Mononuclear cell (primary cell): ENCODE measurements around the gene MRPL2. TPM values are rescaled to one million over a fixed set of nuclear protein-coding genes. Genes with fewer than 3 reads are reported as not detected.

Experiments
- H3K27me3 ChIP-seq: 2 replicates; pipeline ENCODE4 v1.6.0; 2011; ENCODE audit warnings: low read length, control low read depth; ENCODE audit not compliant: insufficient read depth
- H3K4me1 ChIP-seq: 2 replicates; pipeline ENCODE4 v1.5.1; 2011; ENCODE audit warnings: mild to moderate bottlenecking, low read length, control low read depth; ENCODE audit not compliant: insufficient read depth
- H3K4me3 ChIP-seq: 2 replicates; pipeline ENCODE4 v1.5.1; 2011; ENCODE audit warnings: mild to moderate bottlenecking, low read length, moderate library complexity
- H3K9me3 ChIP-seq: 2 replicates; pipeline ENCODE4 v1.5.1; 2011; ENCODE audit warnings: low read depth, mild to moderate bottlenecking, control low read depth, low read length
- total RNA-seq: library from RNA; depleted of rRNA; stranded (reverse); fragments of >200 nt; gene quantifications from one replicate; pipeline ENCODE4 v1.2.3, GENCODE V29; 2012

Gene MRPL2
- total RNA-seq, 1 donor, result 5.7 TPM

DNA sequence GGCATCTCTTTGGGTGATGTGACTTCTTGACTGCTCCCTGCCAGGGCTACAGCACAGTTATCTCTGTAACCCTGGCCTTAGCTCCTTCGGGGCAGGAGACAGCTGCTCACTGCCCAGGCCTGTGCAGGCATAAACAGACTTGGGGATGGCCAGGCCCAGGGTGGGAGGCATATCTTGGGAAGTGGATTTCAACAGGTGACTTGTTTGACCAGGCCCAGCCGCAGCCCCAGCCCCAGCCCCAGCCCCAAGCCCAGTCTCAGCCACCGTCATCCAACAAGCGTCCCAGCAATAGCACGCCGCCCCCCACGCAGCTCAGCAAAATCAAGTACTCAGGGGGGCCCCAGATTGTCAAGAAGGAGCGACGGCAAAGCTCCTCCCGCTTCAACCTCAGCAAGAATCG is 53.0 kb downstream of the MRPL2 start:
- H3K9me3 ChIP-seq, result no peaks in the 10 kb centered on the region
- no peaks in the 10 kb centered on the region for H3K4me1 ChIP-seq
- H3K4me3 ChIP-seq, result no peak overlapping the region
- H3K27me3 ChIP-seq, result no peaks in the 10 kb centered on the region

DNA sequence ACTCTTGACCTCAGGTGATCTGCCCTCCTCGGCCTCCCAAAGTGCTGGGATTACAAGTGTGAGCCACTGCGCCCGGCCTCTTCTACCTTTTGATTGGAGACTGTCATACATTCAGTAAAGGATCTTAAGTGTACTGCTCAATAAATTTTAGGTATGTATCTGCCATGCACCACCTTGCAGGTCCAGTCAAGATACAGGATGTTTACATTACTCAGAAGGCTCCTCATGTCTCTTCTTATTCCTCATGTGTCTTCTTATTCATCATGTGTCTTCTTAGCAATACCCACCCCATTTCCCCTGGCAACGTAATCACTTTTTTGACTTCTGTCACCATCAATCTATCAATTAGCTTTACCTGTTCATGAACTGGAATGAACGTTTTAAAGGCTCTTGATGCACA is 53.4 kb downstream of the MRPL2 start:
- Histone ChIP-seq H3K4me3 (no peak overlapping the region), H3K27me3 (no peaks in the 10 kb centered on the region), H3K9me3 (no peaks in the 10 kb centered on the region), H3K4me1 (no peaks in the 10 kb centered on the region)

Other genes starting within 250 kb of the MRPL2 start
- 64.2 TPM for gene RPL7L1, start 179.8 kb downstream of the MRPL2 start, total RNA-seq
- 6.9 TPM for gene PTCRA, start 143.4 kb downstream of the MRPL2 start, total RNA-seq
- 77.1 TPM for gene CNPY3, start 130.0 kb downstream of the MRPL2 start, total RNA-seq
- gene GNMT, start 98.7 kb downstream of the MRPL2 start, total RNA-seq, result 0.63 TPM
- 10.0 TPM for gene PEX6, start 80.3 kb downstream of the MRPL2 start, total RNA-seq
- gene PPP2R5D, start 74.9 kb downstream of the MRPL2 start, total RNA-seq, result 15.2 TPM
- 17.7 TPM for gene MEA1, start 45.5 kb downstream of the MRPL2 start, total RNA-seq
- 30.2 TPM for gene KLHDC3, start 45.2 kb downstream of the MRPL2 start, total RNA-seq
- 31.1 TPM for gene RRP36, start 37.8 kb downstream of the MRPL2 start, total RNA-seq
- gene CUL7, start 5.6 kb downstream of the MRPL2 start, total RNA-seq, result 2.7 TPM
- 9.6 TPM for gene KLC4, start 197 bp upstream of the MRPL2 start, total RNA-seq
- 1.8 TPM for gene PTK7, start 16.9 kb upstream of the MRPL2 start, total RNA-seq
- 17.0 TPM for gene SRF, start 111.8 kb upstream of the MRPL2 start, total RNA-seq
- gene CUL9, start 122.8 kb upstream of the MRPL2 start, total RNA-seq, result 24.2 TPM
- gene DNPH1, start 170.0 kb upstream of the MRPL2 start, total RNA-seq, result 14.7 TPM
- gene TTBK1, start 184.0 kb upstream of the MRPL2 start, total RNA-seq, result under 0.01 TPM
- not detected for gene SLC22A7, start 238.8 kb upstream of the MRPL2 start, total RNA-seq
- gene CRIP3, start 249.4 kb upstream of the MRPL2 start, total RNA-seq, result 0.84 TPM